Erythroblast (primary cell): ENCODE measurements around the gene NNT.

Experiments
- GATA1 ChIP-seq: IDR thresholded peaks from 2 replicates; pipeline ENCODE4 v1.6.1; 2011; ENCODE audit warnings: low read depth, mild to moderate bottlenecking, control low read depth, low read length, moderate library complexity
- POLR2A ChIP-seq: IDR thresholded peaks from 2 replicates; pipeline ENCODE4 v1.6.1; 2011; ENCODE audit warnings: mild to moderate bottlenecking, low read length

DNA sequence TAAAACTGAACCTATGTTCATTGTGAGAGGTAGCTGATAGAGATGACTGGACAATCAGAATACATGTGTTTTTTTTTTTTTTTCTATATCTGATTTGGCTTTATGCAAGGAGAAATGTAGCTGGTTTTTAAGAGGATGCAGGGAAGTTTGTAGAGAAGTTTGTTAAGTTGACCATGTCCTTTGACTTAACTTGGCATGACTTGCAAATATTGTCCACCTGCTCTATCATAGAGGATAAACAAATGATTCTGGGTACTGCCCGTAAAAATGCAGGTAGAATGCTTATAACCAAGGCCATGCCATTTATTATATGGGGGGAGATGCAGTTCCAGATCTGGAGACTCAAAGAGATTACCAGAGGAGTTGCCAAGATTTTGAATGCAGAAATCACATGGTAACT is 13.7 kb upstream of the NNT start:
- TF ChIP-seq POLR2A (no peak), GATA1 (no peak)
